Fibroblast of lung (primary cell): Measurements from ENCODE around the gene TBC1D21.

ENCODE experiments used
- EZH2 ChIP-seq: IDR thresholded peaks from 2 replicates; pipeline ENCODE4 v1.5.1; 2012; ENCODE audit warnings: low read length, control low read depth, mild to moderate bottlenecking; ENCODE audit errors: missing control alignments
- TF ChIP-seq, protein P1 (sequence below), 2 donors: IDR thresholded peaks in 1 of 2; conservative IDR thresholded peaks in 1 of 2; 1 replicate in 1 of 2; 2 replicates in 1 of 2; pipeline ENCODE4 v1.5.1; 2011 to 2012; ENCODE audit warnings: low read length in 2 of 2, control low read depth in 1 of 2, inconsistent platforms in 1 of 2, low read depth in 1 of 2, mild to moderate bottlenecking in 1 of 2

DNA sequence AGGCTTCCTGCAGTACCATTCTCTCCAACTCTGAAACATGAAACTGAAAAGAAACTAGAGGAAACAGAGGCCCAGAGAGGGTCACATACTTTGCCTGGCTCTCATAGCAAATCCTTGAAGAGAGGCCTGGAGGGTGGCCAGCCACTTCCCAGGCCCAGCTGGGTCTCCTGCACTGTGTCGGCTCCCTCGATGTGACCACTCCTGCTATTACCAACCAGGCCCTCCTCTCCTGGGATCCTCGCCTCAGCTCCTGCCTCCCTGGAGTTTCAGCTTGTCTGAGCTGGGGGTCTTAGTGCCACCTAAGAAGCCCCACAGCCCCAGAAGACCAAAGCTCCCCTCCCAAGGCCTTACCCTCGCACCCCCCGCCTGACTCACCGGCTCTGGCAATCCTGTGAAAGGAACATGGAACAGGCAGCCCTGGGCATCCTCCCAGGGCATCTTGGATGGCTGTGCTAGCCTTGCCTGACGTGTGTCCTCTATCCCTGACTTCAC, 57.5 kb downstream of the TBC1D21 start:
- TF ChIP-seq, protein P1, sequence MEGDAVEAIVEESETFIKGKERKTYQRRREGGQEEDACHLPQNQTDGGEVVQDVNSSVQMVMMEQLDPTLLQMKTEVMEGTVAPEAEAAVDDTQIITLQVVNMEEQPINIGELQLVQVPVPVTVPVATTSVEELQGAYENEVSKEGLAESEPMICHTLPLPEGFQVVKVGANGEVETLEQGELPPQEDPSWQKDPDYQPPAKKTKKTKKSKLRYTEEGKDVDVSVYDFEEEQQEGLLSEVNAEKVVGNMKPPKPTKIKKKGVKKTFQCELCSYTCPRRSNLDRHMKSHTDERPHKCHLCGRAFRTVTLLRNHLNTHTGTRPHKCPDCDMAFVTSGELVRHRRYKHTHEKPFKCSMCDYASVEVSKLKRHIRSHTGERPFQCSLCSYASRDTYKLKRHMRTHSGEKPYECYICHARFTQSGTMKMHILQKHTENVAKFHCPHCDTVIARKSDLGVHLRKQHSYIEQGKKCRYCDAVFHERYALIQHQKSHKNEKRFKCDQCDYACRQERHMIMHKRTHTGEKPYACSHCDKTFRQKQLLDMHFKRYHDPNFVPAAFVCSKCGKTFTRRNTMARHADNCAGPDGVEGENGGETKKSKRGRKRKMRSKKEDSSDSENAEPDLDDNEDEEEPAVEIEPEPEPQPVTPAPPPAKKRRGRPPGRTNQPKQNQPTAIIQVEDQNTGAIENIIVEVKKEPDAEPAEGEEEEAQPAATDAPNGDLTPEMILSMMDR (conservative IDR thresholded peaks at IDR 0.05 in 1 of 2, IDR thresholded peaks at IDR 0.05 in 1 of 2; ENCODE audit: low read depth in 1 of 2, low read length in 2 of 2): no peak
- no peak for TF ChIP-seq EZH2
